C1 segment of cervical spinal cord (tissue), 14 donors: ENCODE data around the gene CABP2.
"Not testable (repeated sequence)": the region's sequence is repeated elsewhere in the genome, so short reads cannot be mapped to it uniquely, and the experiment has no call there.

Source experiments
- DNase-seq, 14 donors: peaks; one replicate each; lab custom pipeline; 2025; lab: John Stamatoyannopoulos, UW

Gene CABP2

DNA sequence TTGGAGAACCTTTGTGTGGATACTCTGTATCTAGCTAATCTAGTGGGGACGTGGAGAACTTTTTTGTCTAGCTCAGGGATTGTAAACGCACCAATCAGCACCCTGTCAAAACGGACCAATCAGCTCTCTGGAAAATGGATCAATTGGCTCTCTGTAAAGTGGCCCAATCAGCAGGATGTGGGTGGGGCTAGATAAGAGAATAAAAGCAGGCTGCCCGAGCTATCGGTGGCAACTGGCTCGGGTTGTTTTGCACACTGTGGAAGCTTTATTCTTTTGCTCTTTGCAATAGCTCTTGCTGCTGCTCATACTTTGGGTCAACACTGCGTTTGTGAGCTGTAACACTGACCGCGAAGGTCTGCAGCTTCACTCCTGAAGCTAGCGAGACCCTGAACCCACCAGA is 46.6 kb downstream of the CABP2 start:
- not testable (repeated sequence) for DNase-seq

- no peak for DNase-seq
Measured at GRCh38 chr11:67472882-67473281, 50.4 kb downstream of the CABP2 start.

GRCh38 chr11:67470337-67471002 is 52.8 kb downstream of the CABP2 start:
- DNase-seq, result no peak

DNA sequence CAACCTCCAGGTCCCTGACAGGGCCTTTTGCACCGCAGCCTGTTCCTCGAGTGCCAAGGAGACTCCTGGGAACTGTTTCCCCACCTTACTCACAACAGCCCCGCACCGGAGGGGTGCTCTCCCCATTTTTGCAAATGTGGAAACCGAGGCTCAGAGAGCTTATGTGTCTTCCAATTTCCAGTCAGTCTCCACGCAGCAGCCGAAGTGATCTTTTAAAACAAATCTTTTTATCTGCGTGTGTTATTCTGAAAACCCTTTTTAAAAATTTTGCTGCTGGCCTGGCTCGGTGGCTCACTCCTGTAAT is 53.8 kb downstream of the CABP2 start:
- no peak for DNase-seq
